SIG-M5 treated with dmso at 0.1 percent for 504 hours (cell line): ENCODE measurements around the gene LINGO3.
A peak's percentile ranks its signal among the peaks of the same experiment; 100 is the strongest.

Experiments used
- DNase-seq: peaks from one replicate; lab custom pipeline; 2025; ENCODE audit not compliant: unreplicated experiment; lab: John Stamatoyannopoulos, UW

Gene LINGO3

GRCh38 chr19:2328401-2329148 is 20.6 kb upstream of the LINGO3 start, which contains the start of the genes LSM7 and SPPL2B:
TSS of gene LSM7 (minus strand) at chr19:2328586. CDS start at chr19:2328566, 20 bp downstream.
TSS of gene SPPL2B (plus strand) at chr19:2328684. CDS start at chr19:2328710, 26 bp downstream.
- peak; percentile 81 for DNase-seq

- DNase-seq = peak; percentile 93
Observed at GRCh38 chr19:2327773-2328400, 19.9 kb upstream of the LINGO3 start.

- no peak for DNase-seq
Observed at GRCh38 chr19:2326699-2327360, 18.9 kb upstream of the LINGO3 start.

GRCh38 chr19:2325281-2326046 is 17.5 kb upstream of the LINGO3 start:
- no peak for DNase-seq

- no peak for DNase-seq
Observed at GRCh38 chr19:2324220-2324948, 16.4 kb upstream of the LINGO3 start.

- no peak for DNase-seq
Observed at GRCh38 chr19:2323707-2324106, 15.8 kb upstream of the LINGO3 start.

GRCh38 chr19:2321565-2322283 is 13.8 kb upstream of the LINGO3 start:
- DNase-seq = no peak

GRCh38 chr19:2320939-2321338 is 13.0 kb upstream of the LINGO3 start:
- no peak for DNase-seq

- DNase-seq = no peak
Observed at GRCh38 chr19:2320049-2320448, 12.1 kb upstream of the LINGO3 start.

GRCh38 chr19:2319551-2319950 is 11.6 kb upstream of the LINGO3 start:
- no peak for DNase-seq

GRCh38 chr19:2318923-2319322 is 11.0 kb upstream of the LINGO3 start:
- DNase-seq = no peak

- DNase-seq = no peak
Observed at GRCh38 chr19:2317756-2318155, 9.8 kb upstream of the LINGO3 start.

GRCh38 chr19:2317300-2317699 is 9.3 kb upstream of the LINGO3 start:
- no peak for DNase-seq

- peak; percentile 33 for DNase-seq
Observed at GRCh38 chr19:2315818-2316353, 7.9 kb upstream of the LINGO3 start.

GRCh38 chr19:2315121-2315817 is 7.3 kb upstream of the LINGO3 start:
- no peak for DNase-seq

- no peak for DNase-seq
Observed at GRCh38 chr19:2312820-2313501, 5.0 kb upstream of the LINGO3 start.

GRCh38 chr19:2311093-2311492 is 3.1 kb upstream of the LINGO3 start:
- no peak for DNase-seq

GRCh38 chr19:2309734-2310362 is 1.9 kb upstream of the LINGO3 start:
- DNase-seq = no peak
